HG02870 (cell line): Measurements from ENCODE around the gene SIRT7.

Experiments used
- ATAC-seq: cut with Tn5 transposase; IDR thresholded peaks from one replicate; pipeline ENCODE4 v1.9.1; 2021; ENCODE audit warnings: mild to moderate bottlenecking, moderate library complexity; ENCODE audit not compliant: unreplicated experiment

The SIRT7 gene

DNA sequence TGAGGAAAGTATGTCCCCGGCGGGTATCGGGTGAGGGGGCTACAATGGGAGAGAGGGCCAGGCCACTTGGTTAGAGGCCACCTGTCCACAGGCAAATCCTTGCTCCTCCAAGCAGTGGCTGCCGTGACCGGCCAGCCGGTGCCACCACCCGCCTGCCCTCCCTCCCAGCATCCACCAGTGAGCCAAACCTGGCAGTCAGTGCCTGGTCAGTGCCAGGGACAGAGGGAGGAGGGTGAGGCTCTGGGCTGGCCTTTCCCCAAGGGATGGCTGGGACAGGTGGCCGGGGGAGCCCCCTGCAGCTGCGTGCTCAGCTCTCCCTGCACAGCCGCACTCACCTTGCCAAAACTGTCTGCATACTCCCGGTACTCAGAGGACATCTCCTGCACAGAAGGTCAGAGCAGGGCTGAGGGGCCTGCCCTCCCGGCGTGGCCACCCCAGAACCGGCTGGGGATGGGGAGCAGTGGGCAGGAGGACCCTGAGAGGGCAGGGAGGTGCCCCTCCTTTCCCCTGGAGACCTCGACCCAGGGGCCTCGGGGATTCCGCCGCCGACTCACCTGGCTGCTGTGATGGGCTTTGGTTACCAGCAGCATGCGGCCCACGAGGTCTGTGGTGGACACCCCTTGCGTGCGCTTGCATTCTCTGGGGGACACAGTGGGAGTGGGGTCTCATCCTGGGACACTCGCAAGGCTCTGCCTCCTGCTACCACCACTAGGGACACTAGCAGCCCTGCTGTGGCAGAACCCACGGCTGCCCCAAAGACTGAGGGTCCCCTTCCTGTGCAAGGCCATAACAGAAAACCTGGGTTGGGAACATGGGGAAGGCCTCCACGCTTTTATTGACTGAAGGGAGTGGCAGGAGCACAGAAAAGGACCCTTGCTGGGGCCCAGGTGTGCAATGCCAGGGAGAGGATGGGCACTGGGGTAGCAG, 10.5 kb downstream of the SIRT7 start:
- ATAC-seq = no peak

DNA sequence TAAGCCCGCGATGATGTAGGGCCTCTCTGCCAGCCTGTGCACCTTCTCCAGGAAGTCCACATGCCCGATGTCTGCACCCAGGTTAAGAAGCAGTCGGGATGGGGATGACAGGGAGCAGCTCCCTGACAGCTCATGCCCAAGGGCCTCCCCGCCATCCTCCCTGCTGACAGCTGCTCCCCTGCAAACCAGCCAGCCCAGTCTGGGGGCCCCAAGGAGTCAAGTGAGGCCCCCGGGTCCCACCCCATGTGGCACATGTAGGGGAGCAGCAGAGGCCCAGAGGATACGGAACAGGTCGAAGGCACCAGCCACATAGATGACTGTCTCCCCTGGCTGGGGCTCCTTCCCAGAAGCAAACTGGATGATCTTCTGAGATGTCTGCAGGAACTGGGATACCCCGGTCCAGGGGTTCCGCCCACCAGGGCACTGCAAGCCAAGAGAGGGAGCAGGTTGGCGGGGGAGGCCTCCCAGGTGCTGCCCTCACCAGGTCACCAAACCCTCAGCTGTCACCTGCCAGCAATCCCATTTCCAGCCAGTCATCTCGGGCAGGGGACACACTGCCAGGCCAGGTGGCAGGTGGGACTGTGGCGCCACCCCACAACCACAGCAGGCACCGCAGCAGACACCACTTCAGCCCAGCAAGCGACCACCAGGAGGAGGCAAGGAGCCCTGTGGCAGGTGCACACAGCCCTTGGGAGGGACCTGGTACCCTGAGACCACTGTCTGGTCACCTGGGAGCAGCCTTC, 11.3 kb downstream of the SIRT7 start:
- ATAC-seq = no peak

- ATAC-seq = no peak
These were observed 12.0 kb downstream of the SIRT7 start for GRCh38 chr17:81905993-81906392.

GRCh38 chr17:81905424-81905875, 12.5 kb downstream of the SIRT7 start:
- ATAC-seq = no peak

GRCh38 chr17:81904600-81905423, 13.2 kb downstream of the SIRT7 start:
- ATAC-seq = no peak

- no peak for ATAC-seq
These were observed 13.9 kb downstream of the SIRT7 start for GRCh38 chr17:81903896-81904599.

- no peak for ATAC-seq
These were observed 14.6 kb downstream of the SIRT7 start for GRCh38 chr17:81903415-81903831.

- ATAC-seq = no peak
These were observed 15.1 kb downstream of the SIRT7 start for GRCh38 chr17:81902653-81903414.

GRCh38 chr17:81902023-81902652, 15.8 kb downstream of the SIRT7 start, which contains the start of gene NPB:
NPB (plus strand) TSS chr17:81902238; CDS start chr17:81902278, 40 bp downstream.
- ATAC-seq = no peak

GRCh38 chr17:81901167-81902022, 16.6 kb downstream of the SIRT7 start:
- no peak for ATAC-seq

GRCh38 chr17:81900181-81900820, 17.7 kb downstream of the SIRT7 start:
- ATAC-seq = no peak

DNA sequence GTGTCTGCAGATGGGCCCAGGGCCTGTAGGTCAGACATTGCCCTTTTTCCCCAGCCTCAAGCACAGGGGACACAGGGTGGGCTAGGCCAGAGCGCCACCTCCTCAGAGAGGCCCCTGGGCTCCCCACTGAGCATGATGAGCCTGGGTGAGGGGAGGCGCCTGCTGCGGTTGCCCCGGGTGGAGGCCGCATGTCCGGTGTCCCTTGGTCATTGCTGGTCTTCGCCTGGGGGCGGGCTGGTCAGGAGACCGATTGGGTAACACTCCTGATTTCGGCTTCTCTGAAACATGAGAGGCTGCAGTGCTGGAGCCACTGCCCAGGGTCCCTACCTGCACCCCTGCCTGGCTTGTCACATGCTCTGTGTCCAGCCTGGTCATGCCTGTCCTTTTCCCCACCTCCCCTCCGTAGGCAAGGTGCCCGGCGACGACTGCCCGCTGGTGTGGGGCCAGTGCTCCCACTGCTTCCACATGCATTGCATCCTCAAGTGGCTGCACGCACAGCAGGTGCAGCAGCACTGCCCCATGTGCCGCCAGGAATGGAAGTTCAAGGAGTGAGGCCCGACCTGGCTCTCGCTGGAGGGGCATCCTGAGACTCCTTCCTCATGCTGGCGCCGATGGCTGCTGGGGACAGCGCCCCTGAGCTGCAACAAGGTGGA, 18.3 kb downstream of the SIRT7 start:
- no peak for ATAC-seq

GRCh38 chr17:81898885-81899284, 19.1 kb downstream of the SIRT7 start:
- ATAC-seq = no peak

- no peak for ATAC-seq
These were observed 19.7 kb downstream of the SIRT7 start for GRCh38 chr17:81898029-81898866.

GRCh38 chr17:81895400-81895799, 22.6 kb downstream of the SIRT7 start:
- ATAC-seq = no peak

- ATAC-seq = no peak
These were observed 26.7 kb downstream of the SIRT7 start for GRCh38 chr17:81891303-81891552.
